ENCODE results near the gene CLMN. TPM values are rescaled to one million over a fixed set of nuclear protein-coding genes. Genes with fewer than 3 reads are reported as not detected.

Gene CLMN
- total and polyA plus RNA-seq, 2 experiments from 2014 or later: 0.11 to 0.53 TPM

GRCh38 chr14:95245334-95245733 is 74.4 kb downstream of the CLMN start:
- peaks cover 15% of the 10 kb centered on the region; the same call in 1 of the 2 replicates for H3K4me1 ChIP-seq (ENCODE audit: insufficient read depth)
- no peaks in the 10 kb centered on the region for H4K20me1 ChIP-seq (ENCODE audit: insufficient read depth)
- H3K36me3 ChIP-seq (ENCODE audit: low read depth): no peaks in the 10 kb centered on the region
- H3K27ac ChIP-seq: no peak overlapping the region
- no peak overlapping the region for H2AFZ ChIP-seq
- TF ChIP-seq EZH2phosphoT487 (IDR thresholded peaks at IDR 0.05; ENCODE audit: insufficient read depth, low read depth) (no peak), EZH2 (IDR thresholded peaks at IDR 0.05; ENCODE audit: insufficient read depth, poor library complexity, severe bottlenecking) (no peak)
- 0 out of 2 replicates have a peak, but pooled peaks cover 9% of the 10 kb centered on the region for H3F3A ChIP-seq (ENCODE audit: insufficient read depth)
- H3K9me2 ChIP-seq (ENCODE audit: insufficient read depth): no peaks in the 10 kb centered on the region
- no peaks in the 10 kb centered on the region for H3K9me3 ChIP-seq (ENCODE audit: low read depth)
- H3K79me2 ChIP-seq (ENCODE audit: insufficient read depth): no peaks in the 10 kb centered on the region
- no peak for DNase-seq
- 82 to 87% methylated on average over 2 of the region's 2 CpGs for WGBS, 2 experiments (ENCODE audit: low coverage in 1 of 2, low lambda C conversion rate in 2 of 2, missing lambda C conversion rate in 2 of 2)
- in situ Hi-C loops (cut with MboI): no loop called here
- H3K4me3 ChIP-seq: no peak overlapping the region
- H3K9ac ChIP-seq: no peak overlapping the region
- H3K4me2 ChIP-seq (ENCODE audit: unreplicated experiment): no peak overlapping the region
- H3K27me3 ChIP-seq (replicated peaks; ENCODE audit: insufficient read depth): no peaks in the 10 kb centered on the region

GRCh38 chr14:95244587-95244986 is 75.1 kb downstream of the CLMN start:
- 0 out of 2 replicates have a peak, but pooled peaks cover 9% of the 10 kb centered on the region for H3F3A ChIP-seq (ENCODE audit: insufficient read depth)
- WGBS, 2 experiments (ENCODE audit: low coverage in 1 of 2, low lambda C conversion rate in 2 of 2, missing lambda C conversion rate in 2 of 2): 81 to 83% methylated on average over 3 of the region's 3 CpGs
- DNase-seq: no peak
- H3K9me2 ChIP-seq (ENCODE audit: insufficient read depth): no peaks in the 10 kb centered on the region
- in situ Hi-C loops (cut with MboI): no loop called here
- H3K9me3 ChIP-seq (ENCODE audit: low read depth): no peaks in the 10 kb centered on the region
- H3K4me3 ChIP-seq: no peak overlapping the region
- no peak overlapping the region for H3K4me2 ChIP-seq (ENCODE audit: unreplicated experiment)
- no peaks in the 10 kb centered on the region for H3K27me3 ChIP-seq (replicated peaks; ENCODE audit: insufficient read depth)
- H3K9ac ChIP-seq: no peak overlapping the region
- H3K79me2 ChIP-seq (ENCODE audit: insufficient read depth): no peaks in the 10 kb centered on the region
- no peaks in the 10 kb centered on the region for H3K36me3 ChIP-seq (ENCODE audit: low read depth)
- TF ChIP-seq EZH2 (IDR thresholded peaks at IDR 0.05; ENCODE audit: insufficient read depth, poor library complexity, severe bottlenecking) (no peak), EZH2phosphoT487 (IDR thresholded peaks at IDR 0.05; ENCODE audit: insufficient read depth, low read depth) (no peak)
- no peak overlapping the region for H3K27ac ChIP-seq
- no peak overlapping the region for H2AFZ ChIP-seq
- H3K4me1 ChIP-seq (ENCODE audit: insufficient read depth): peaks cover 13% of the 10 kb centered on the region; the same call in 1 of the 2 replicates
- no peaks in the 10 kb centered on the region for H4K20me1 ChIP-seq (ENCODE audit: insufficient read depth)

GRCh38 chr14:95242870-95243269 is 76.8 kb downstream of the CLMN start:
- Histone ChIP-seq H3K79me2 (ENCODE audit: insufficient read depth) (no peaks in the 10 kb centered on the region), H3K4me2 (ENCODE audit: unreplicated experiment) (no peak overlapping the region), H3K36me3 (ENCODE audit: low read depth) (no peaks in the 10 kb centered on the region), H4K20me1 (ENCODE audit: insufficient read depth) (no peaks in the 10 kb centered on the region), H3K27ac (no peak overlapping the region), H3K9me3 (ENCODE audit: low read depth) (no peaks in the 10 kb centered on the region), H3K9me2 (ENCODE audit: insufficient read depth) (no peaks in the 10 kb centered on the region), H2AFZ (no peak overlapping the region), H3K4me3 (no peak overlapping the region), H3K9ac (no peak overlapping the region), H3K27me3 (replicated peaks; ENCODE audit: insufficient read depth) (no peaks in the 10 kb centered on the region), H3K4me1 (ENCODE audit: insufficient read depth) (no peaks in the 10 kb centered on the region), H3F3A (ENCODE audit: insufficient read depth) (no peaks in the 10 kb centered on the region)
- in situ Hi-C loops (cut with MboI): no loop called here
- WGBS, 2 experiments (ENCODE audit: low coverage in 1 of 2, low lambda C conversion rate in 2 of 2, missing lambda C conversion rate in 2 of 2): 84 to 88% methylated on average over 1 of the region's 1 CpG
- TF ChIP-seq EZH2 (IDR thresholded peaks at IDR 0.05; ENCODE audit: insufficient read depth, poor library complexity, severe bottlenecking) (no peak), EZH2phosphoT487 (IDR thresholded peaks at IDR 0.05; ENCODE audit: insufficient read depth, low read depth) (no peak)
- DNase-seq: no peak

GRCh38 chr14:95240859-95241813 is 78.6 kb downstream of the CLMN start:
- Histone ChIP-seq H3K4me1 (ENCODE audit: insufficient read depth) (no peaks in the 10 kb centered on the region), H3K27me3 (replicated peaks; ENCODE audit: insufficient read depth) (no peaks in the 10 kb centered on the region), H3K4me2 (ENCODE audit: unreplicated experiment) (no peak overlapping the region), H3K9ac (no peak overlapping the region), H4K20me1 (ENCODE audit: insufficient read depth) (no peaks in the 10 kb centered on the region), H3K4me3 (no peak overlapping the region), H3F3A (ENCODE audit: insufficient read depth) (no peaks in the 10 kb centered on the region), H3K79me2 (ENCODE audit: insufficient read depth) (no peaks in the 10 kb centered on the region), H2AFZ (no peak overlapping the region), H3K9me2 (ENCODE audit: insufficient read depth) (no peaks in the 10 kb centered on the region), H3K9me3 (ENCODE audit: low read depth) (no peaks in the 10 kb centered on the region), H3K36me3 (ENCODE audit: low read depth) (no peaks in the 10 kb centered on the region), H3K27ac (no peak overlapping the region)
- WGBS, 2 experiments (ENCODE audit: low coverage in 1 of 2, low lambda C conversion rate in 2 of 2, missing lambda C conversion rate in 2 of 2): 47 to 49% methylated on average over 6 of the region's 6 CpGs
- in situ Hi-C loops (cut with MboI): no loop called here
- no peak for TF ChIP-seq EZH2phosphoT487 (IDR thresholded peaks at IDR 0.05; ENCODE audit: insufficient read depth, low read depth)
- TF ChIP-seq EZH2 (IDR thresholded peaks at IDR 0.05; ENCODE audit: insufficient read depth, poor library complexity, severe bottlenecking): no peak
- DNase-seq: peak; percentile 40

All from GM23248 (cell line).